ENCODE results near the gene CAMSAP1.

The CAMSAP1 gene

DNA sequence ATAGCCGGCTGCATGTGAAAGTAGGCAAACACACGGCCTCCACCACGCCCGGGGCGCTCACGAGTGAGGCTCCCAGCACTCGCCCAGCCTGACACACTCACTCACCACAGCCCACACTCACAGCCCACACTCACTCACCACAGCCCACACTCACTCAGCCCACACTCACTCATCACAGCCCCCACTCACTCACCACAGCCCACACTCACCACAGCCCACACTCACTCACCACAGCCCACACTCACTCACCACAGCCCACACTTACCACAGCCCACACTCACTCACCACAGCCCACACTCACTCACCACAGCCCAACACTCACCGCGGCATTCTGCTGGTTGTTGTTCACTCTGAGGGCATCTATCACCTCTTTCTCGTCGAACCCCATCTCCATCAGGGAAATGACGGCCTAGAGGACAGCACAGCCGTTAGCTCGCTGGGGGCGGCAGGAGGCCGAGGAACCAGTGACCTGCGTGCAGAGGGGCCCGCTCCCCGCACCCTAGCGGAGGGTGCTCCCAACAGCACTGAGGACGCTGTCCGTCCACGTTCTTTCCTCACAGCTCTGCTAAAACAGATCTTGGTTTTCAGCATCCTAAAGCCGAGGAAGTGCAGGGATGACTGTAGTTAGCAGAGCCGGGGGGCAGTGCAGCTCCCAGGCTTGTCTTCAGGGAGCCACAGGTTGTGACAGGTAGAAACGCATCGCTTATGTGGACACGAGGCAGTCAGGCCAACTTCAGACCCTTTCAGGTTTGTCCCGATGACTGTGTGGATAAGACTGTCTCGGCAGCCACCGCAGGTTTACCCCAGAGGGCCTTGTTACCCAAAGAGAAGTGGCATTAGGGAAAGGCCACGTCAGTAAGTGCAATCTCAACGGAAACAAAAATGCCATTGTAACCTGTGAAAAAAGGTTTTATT lies 32.3 kb upstream of the CAMSAP1 start:
- no peaks in the 10 kb centered on the region for H3K9me3 ChIP-seq (ENCODE audit: control insufficient read depth in 2 of 2, low read length in 2 of 2)
- H3K4me1 ChIP-seq (ENCODE audit: control insufficient read depth, insufficient read depth, low read length): no peaks in the 10 kb centered on the region
- no peak overlapping the region for H3K4me3 ChIP-seq (ENCODE audit: low read length in 2 of 2)
- no peak overlapping the region for H3K27ac ChIP-seq (ENCODE audit: low read length)
- H3K36me3 ChIP-seq (ENCODE audit: control insufficient read depth in 2 of 2, insufficient read depth in 2 of 2, low read length in 2 of 2): peaks cover 43 to 48% of the 10 kb centered on the region in 2 donors
- no peak overlapping the region for H3K9ac ChIP-seq (ENCODE audit: low read length in 2 of 2)
- H3K27me3 ChIP-seq (ENCODE audit: control insufficient read depth in 1 of 2, insufficient read depth in 2 of 2, low read length in 2 of 2): no peaks in the 10 kb centered on the region

DNA sequence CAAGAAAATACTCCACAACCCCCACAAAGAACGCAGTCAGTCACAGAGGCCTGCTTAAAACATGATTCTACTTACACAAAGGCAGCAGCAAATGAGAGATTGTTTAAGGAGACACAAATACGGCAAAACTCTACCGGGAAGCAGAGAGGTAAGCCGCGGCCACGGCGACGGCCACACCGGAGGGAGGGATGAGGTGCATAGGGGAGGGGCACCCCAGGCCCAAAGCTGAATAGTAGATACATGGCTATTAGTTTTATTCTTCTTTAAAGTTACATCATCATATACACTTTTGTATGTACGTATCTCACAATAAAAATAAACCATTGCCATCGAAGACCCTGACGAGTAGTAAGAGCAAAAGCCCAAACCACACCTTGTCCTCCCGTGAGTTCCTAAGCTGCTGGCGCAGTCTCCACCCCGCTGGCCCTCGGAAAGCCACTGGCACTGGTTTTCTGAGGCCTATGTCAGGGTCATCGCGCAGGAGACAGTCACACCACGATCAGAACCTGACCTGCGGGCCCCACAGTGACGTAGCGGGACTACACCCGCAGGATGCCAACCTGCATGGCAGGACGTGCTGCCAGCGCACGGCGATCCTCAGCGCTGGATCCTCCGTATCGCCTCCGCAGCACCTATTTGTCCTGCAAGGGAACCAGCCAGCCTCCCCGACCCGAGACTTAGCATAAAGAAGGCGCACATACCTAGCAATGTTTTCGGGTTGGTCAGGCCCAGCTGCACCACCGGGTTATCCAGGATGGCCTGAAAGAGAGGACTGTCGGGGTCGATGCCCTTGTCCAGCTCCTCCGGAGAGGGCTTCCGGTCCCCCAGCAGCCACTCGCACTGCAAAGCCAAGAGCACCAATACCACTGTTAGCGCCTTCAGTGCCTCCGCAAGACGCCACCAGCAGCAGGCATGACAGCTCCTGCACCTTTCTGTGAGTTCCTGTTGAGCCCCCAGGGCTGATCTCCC lies 30.5 kb upstream of the CAMSAP1 start:
- Histone ChIP-seq H3K27me3 (ENCODE audit: control insufficient read depth in 1 of 2, insufficient read depth in 2 of 2, low read length in 2 of 2) (no peaks in the 10 kb centered on the region), H3K9me3 (ENCODE audit: control insufficient read depth in 2 of 2, low read length in 2 of 2) (no peaks in the 10 kb centered on the region), H3K36me3 (ENCODE audit: control insufficient read depth in 2 of 2, insufficient read depth in 2 of 2, low read length in 2 of 2) (peaks cover 44 to 54% of the 10 kb centered on the region in 2 donors), H3K4me1 (ENCODE audit: control insufficient read depth, insufficient read depth, low read length) (no peaks in the 10 kb centered on the region), H3K27ac (ENCODE audit: low read length) (no peak overlapping the region), H3K4me3 (ENCODE audit: low read length in 2 of 2) (no peak overlapping the region), H3K9ac (ENCODE audit: low read length in 2 of 2) (no peak overlapping the region)

DNA sequence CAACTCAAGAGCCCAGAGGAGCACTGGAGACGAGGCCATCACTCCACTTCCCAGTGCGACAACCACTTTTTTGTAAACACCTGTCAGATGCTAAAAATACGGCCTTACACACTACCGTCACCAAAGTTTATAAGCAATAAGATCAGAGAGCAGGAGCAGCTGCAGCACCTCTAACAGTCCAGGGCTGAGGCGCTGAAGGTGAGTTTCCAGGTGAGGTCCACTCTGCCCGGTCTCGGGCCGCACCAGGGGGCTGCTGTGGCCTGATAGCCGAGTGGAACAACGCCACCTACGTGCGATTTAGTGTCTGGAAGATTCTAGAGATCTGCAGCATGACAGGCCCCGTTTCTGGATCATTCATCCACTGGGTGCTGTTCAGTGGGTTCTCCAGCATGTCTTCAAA lies 25.8 kb upstream of the CAMSAP1 start:
- Histone ChIP-seq H3K9ac (ENCODE audit: low read length in 2 of 2) (no peak overlapping the region), H3K9me3 (ENCODE audit: control insufficient read depth in 2 of 2, low read length in 2 of 2) (no peaks in the 10 kb centered on the region), H3K27ac (ENCODE audit: low read length) (no peak overlapping the region), H3K27me3 (ENCODE audit: control insufficient read depth in 1 of 2, insufficient read depth in 2 of 2, low read length in 2 of 2) (no peaks in the 10 kb centered on the region), H3K36me3 (ENCODE audit: control insufficient read depth in 2 of 2, insufficient read depth in 2 of 2, low read length in 2 of 2) (peaks cover 43 to 46% of the 10 kb centered on the region in 2 donors), H3K4me1 (ENCODE audit: control insufficient read depth, insufficient read depth, low read length) (no peaks in the 10 kb centered on the region), H3K4me3 (ENCODE audit: low read length in 2 of 2) (no peak overlapping the region)

GRCh38 chr9:135932656-135933055 lies 25.3 kb upstream of the CAMSAP1 start:
- H3K4me1 ChIP-seq (ENCODE audit: control insufficient read depth, insufficient read depth, low read length): no peaks in the 10 kb centered on the region
- H3K4me3 ChIP-seq (ENCODE audit: low read length in 2 of 2): no peak overlapping the region
- H3K36me3 ChIP-seq (ENCODE audit: control insufficient read depth in 2 of 2, insufficient read depth in 2 of 2, low read length in 2 of 2): peaks cover 39 to 41% of the 10 kb centered on the region in 2 donors
- H3K27me3 ChIP-seq (ENCODE audit: control insufficient read depth in 1 of 2, insufficient read depth in 2 of 2, low read length in 2 of 2): no peaks in the 10 kb centered on the region
- no peak overlapping the region for H3K9ac ChIP-seq (ENCODE audit: low read length in 2 of 2)
- no peaks in the 10 kb centered on the region for H3K9me3 ChIP-seq (ENCODE audit: control insufficient read depth in 2 of 2, low read length in 2 of 2)
- no peak overlapping the region for H3K27ac ChIP-seq (ENCODE audit: low read length)

GRCh38 chr9:135931349-135931820 lies 24.0 kb upstream of the CAMSAP1 start:
- H3K9me3 ChIP-seq (ENCODE audit: control insufficient read depth in 2 of 2, low read length in 2 of 2): no peaks in the 10 kb centered on the region
- no peaks in the 10 kb centered on the region for H3K27me3 ChIP-seq (ENCODE audit: control insufficient read depth in 1 of 2, insufficient read depth in 2 of 2, low read length in 2 of 2)
- no peaks in the 10 kb centered on the region for H3K4me1 ChIP-seq (ENCODE audit: control insufficient read depth, insufficient read depth, low read length)
- H3K9ac ChIP-seq (ENCODE audit: low read length in 2 of 2): no peak overlapping the region
- no peak overlapping the region for H3K27ac ChIP-seq (ENCODE audit: low read length)
- H3K4me3 ChIP-seq (ENCODE audit: low read length in 2 of 2): no peak overlapping the region
- peaks cover 30 to 32% of the 10 kb centered on the region in 2 donors for H3K36me3 ChIP-seq (ENCODE audit: control insufficient read depth in 2 of 2, insufficient read depth in 2 of 2, low read length in 2 of 2)

GRCh38 chr9:135930446-135931345 lies 23.4 kb upstream of the CAMSAP1 start:
- Histone ChIP-seq H3K9ac (ENCODE audit: low read length in 2 of 2) (no peak overlapping the region), H3K4me1 (ENCODE audit: control insufficient read depth, insufficient read depth, low read length) (no peaks in the 10 kb centered on the region)

GRCh38 chr9:135929656-135930445 lies 22.5 kb upstream of the CAMSAP1 start:
- Histone ChIP-seq H3K9me3 (ENCODE audit: control insufficient read depth in 2 of 2, low read length in 2 of 2) (no peaks in the 10 kb centered on the region), H3K27ac (ENCODE audit: low read length) (no peak overlapping the region), H3K9ac (ENCODE audit: low read length in 2 of 2) (no peak overlapping the region), H3K27me3 (ENCODE audit: control insufficient read depth in 1 of 2, insufficient read depth in 2 of 2, low read length in 2 of 2) (no peaks in the 10 kb centered on the region), H3K4me3 (ENCODE audit: low read length in 2 of 2) (no peak overlapping the region), H3K4me1 (ENCODE audit: control insufficient read depth, insufficient read depth, low read length) (no peaks in the 10 kb centered on the region), H3K36me3 (ENCODE audit: control insufficient read depth in 2 of 2, insufficient read depth in 2 of 2, low read length in 2 of 2) (peaks cover 24 to 28% of the 10 kb centered on the region in 2 donors)

More at GRCh38 chr9:135930446-135931345, 23.4 kb upstream of the CAMSAP1 start:
- peaks cover 26 to 29% of the 10 kb centered on the region in 2 donors for H3K36me3 ChIP-seq (ENCODE audit: control insufficient read depth in 2 of 2, insufficient read depth in 2 of 2, low read length in 2 of 2)
- no peak overlapping the region for H3K27ac ChIP-seq (ENCODE audit: low read length)
- H3K9me3 ChIP-seq (ENCODE audit: control insufficient read depth in 2 of 2, low read length in 2 of 2): no peaks in the 10 kb centered on the region
- H3K4me3 ChIP-seq (ENCODE audit: low read length in 2 of 2): no peak overlapping the region
- no peaks in the 10 kb centered on the region for H3K27me3 ChIP-seq (ENCODE audit: control insufficient read depth in 1 of 2, insufficient read depth in 2 of 2, low read length in 2 of 2)

- Histone ChIP-seq H3K9ac (ENCODE audit: low read length in 2 of 2) (no peak overlapping the region), H3K27ac (ENCODE audit: low read length) (no peak overlapping the region), H3K4me3 (ENCODE audit: low read length in 2 of 2) (no peak overlapping the region), H3K9me3 (ENCODE audit: control insufficient read depth in 2 of 2, low read length in 2 of 2) (no peaks in the 10 kb centered on the region), H3K27me3 (ENCODE audit: control insufficient read depth in 1 of 2, insufficient read depth in 2 of 2, low read length in 2 of 2) (no peaks in the 10 kb centered on the region), H3K36me3 (ENCODE audit: control insufficient read depth in 2 of 2, insufficient read depth in 2 of 2, low read length in 2 of 2) (peaks cover 24 to 27% of the 10 kb centered on the region in 2 donors), H3K4me1 (ENCODE audit: control insufficient read depth, insufficient read depth, low read length) (no peaks in the 10 kb centered on the region)
These were observed 21.6 kb upstream of the CAMSAP1 start for GRCh38 chr9:135928731-135929655.

Data from stomach smooth muscle (tissue), 2 donors.